Uterus (tissue), 2 donors: Measurements from ENCODE around the gene LRRTM3.

ENCODE experiments used
- POLR2A ChIP-seq, 2 donors: fragments of 450-650 bp; IDR thresholded peaks; one replicate each; pipeline ENCODE4 v1.6.1; 2016; ENCODE audit warnings: antibody characterized with exemption in 2 of 2, mild to moderate bottlenecking in 1 of 2, moderate library complexity in 1 of 2
- TF ChIP-seq, protein P1 (sequence below), 4 experiments: fragments of 200-600 bp in 2 of 4; fragments of 450-650 bp in 2 of 4; sonication (generic) in 2 of 4; IDR thresholded peaks; one replicate each; pipeline ENCODE4 v1.5.1; 2016 to 2019; ENCODE audit warnings: antibody characterized with exemption in 4 of 4, mild to moderate bottlenecking in 2 of 4, moderate library complexity in 1 of 4

DNA sequence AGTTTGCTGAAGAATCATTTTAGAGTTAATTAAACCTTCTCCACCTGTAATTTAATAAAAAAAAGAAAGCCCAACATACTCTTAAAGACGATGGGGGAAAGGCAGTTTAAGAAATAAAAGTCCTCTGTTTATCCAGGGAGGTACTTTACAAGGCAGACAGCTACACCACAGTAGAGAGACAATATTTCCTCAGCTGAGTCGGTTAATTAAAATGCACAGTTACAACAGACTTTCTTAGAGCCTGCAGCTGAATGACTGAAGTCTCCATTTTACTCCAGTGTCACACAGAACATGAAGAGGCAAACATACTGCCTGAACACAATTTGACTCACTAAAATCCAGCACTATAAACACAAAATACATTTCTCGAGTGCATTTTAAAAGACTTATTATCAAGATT lies 15.1 kb downstream of the LRRTM3 start:
- no peak for TF ChIP-seq POLR2A (IDR thresholded peaks at IDR 0.05)
- TF ChIP-seq, protein P1, sequence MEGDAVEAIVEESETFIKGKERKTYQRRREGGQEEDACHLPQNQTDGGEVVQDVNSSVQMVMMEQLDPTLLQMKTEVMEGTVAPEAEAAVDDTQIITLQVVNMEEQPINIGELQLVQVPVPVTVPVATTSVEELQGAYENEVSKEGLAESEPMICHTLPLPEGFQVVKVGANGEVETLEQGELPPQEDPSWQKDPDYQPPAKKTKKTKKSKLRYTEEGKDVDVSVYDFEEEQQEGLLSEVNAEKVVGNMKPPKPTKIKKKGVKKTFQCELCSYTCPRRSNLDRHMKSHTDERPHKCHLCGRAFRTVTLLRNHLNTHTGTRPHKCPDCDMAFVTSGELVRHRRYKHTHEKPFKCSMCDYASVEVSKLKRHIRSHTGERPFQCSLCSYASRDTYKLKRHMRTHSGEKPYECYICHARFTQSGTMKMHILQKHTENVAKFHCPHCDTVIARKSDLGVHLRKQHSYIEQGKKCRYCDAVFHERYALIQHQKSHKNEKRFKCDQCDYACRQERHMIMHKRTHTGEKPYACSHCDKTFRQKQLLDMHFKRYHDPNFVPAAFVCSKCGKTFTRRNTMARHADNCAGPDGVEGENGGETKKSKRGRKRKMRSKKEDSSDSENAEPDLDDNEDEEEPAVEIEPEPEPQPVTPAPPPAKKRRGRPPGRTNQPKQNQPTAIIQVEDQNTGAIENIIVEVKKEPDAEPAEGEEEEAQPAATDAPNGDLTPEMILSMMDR (IDR thresholded peaks at IDR 0.05), result no peak
